Activated CD4-positive, alpha-beta T cell treated with anti-CD3 and anti-CD28 coated beads, Interleukin-2, amount 10 ng/mL, durations not matched to agents 24 days and 14 days (primary cell): Measurements from ENCODE around the gene CEP104. TPM values are rescaled to one million over a fixed set of nuclear protein-coding genes. Genes with fewer than 3 reads are reported as not detected.

Experiments used
- DNase-seq: peaks from one replicate; pipeline ENCODE4 v3.0.0; 2022
- H3K27ac Mint-ChIP-seq: one replicate; pipeline ENCODE4 v1.8.0; 2022; ENCODE audit warnings: mild to moderate bottlenecking, mixed read lengths
- H3K27me3 Mint-ChIP-seq: one replicate; pipeline ENCODE4 v1.8.0; 2022; ENCODE audit warnings: mixed read lengths
- H3K36me3 Mint-ChIP-seq: one replicate; pipeline ENCODE4 v1.8.0; 2022; ENCODE audit warnings: low read depth, mild to moderate bottlenecking, mixed read lengths
- H3K4me1 Mint-ChIP-seq: one replicate; pipeline ENCODE4 v1.8.0; 2021; ENCODE audit warnings: mixed read lengths
- H3K4me3 Mint-ChIP-seq: one replicate; pipeline ENCODE4 v1.8.0; 2022; ENCODE audit warnings: mild to moderate bottlenecking, moderate library complexity, mixed read lengths
- H3K9me3 Mint-ChIP-seq: one replicate; pipeline ENCODE4 v1.8.0; 2021; ENCODE audit warnings: mixed read lengths
- intact Hi-C: fragments of 100-400 bp; cut with micrococcal nuclease; formaldehyde crosslinking; loops from one replicate; pipeline ENCODE4 v1.15.1; 2023
- total RNA-seq: library from RNA; stranded (reverse); gene quantifications from 2 replicates; pipeline ENCODE4 v1.2.3, GENCODE V29; 2022

CEP104 gene
- total RNA-seq, 1 donor from 2014 or later, result 48.1 TPM

GRCh38 chr1:3868464-3869006 is 11.5 kb upstream of the CEP104 start:
- Mint-ChIP-seq H3K36me3 (peaks cover 28% of the 10 kb centered on the region), H3K4me1 (peaks cover under 1% of the 10 kb centered on the region)

GRCh38 chr1:3865606-3866160 is 8.7 kb upstream of the CEP104 start:
- DNase-seq, result no peak
- Mint-ChIP-seq H3K36me3 (peaks cover 21% of the 10 kb centered on the region), H3K4me1 (peaks cover 2% of the 10 kb centered on the region), H3K9me3 (no peaks in the 10 kb centered on the region), H3K4me3 (no peak overlapping the region), H3K27me3 (no peaks in the 10 kb centered on the region), H3K27ac (no peak overlapping the region)
- intact Hi-C loops, result no loop called here

More at GRCh38 chr1:3868464-3869006, 11.5 kb upstream of the CEP104 start:
- no peak overlapping the region for H3K27ac Mint-ChIP-seq
- intact Hi-C loops, result no loop called here
- no peaks in the 10 kb centered on the region for H3K27me3 Mint-ChIP-seq
- H3K4me3 Mint-ChIP-seq, result no peak overlapping the region
- no peaks in the 10 kb centered on the region for H3K9me3 Mint-ChIP-seq
- DNase-seq, result no peak

- H3K27ac Mint-ChIP-seq, result no peak overlapping the region
- H3K36me3 Mint-ChIP-seq, result peaks cover 19% of the 10 kb centered on the region
- no peak for DNase-seq
- H3K4me1 Mint-ChIP-seq, result peaks cover 2% of the 10 kb centered on the region
- H3K27me3 Mint-ChIP-seq, result no peaks in the 10 kb centered on the region
- no peaks in the 10 kb centered on the region for H3K9me3 Mint-ChIP-seq
- no peak overlapping the region for H3K4me3 Mint-ChIP-seq
- intact Hi-C loops, result no loop called here
These were observed 7.9 kb upstream of the CEP104 start for GRCh38 chr1:3864884-3865283.

- Mint-ChIP-seq H3K36me3 (peaks cover 13% of the 10 kb centered on the region), H3K4me1 (peaks cover 5% of the 10 kb centered on the region), H3K9me3 (no peaks in the 10 kb centered on the region), H3K4me3 (no peak overlapping the region), H3K27me3 (no peaks in the 10 kb centered on the region), H3K27ac (no peak overlapping the region)
- intact Hi-C loops, result no loop called here
- no peak for DNase-seq
These were observed 6.4 kb upstream of the CEP104 start for GRCh38 chr1:3863231-3863935.

GRCh38 chr1:3858231-3858981 is 1.4 kb upstream of the CEP104 start:
- H3K9me3 Mint-ChIP-seq, result no peaks in the 10 kb centered on the region
- DNase-seq, result peak; percentile 63
- H3K27me3 Mint-ChIP-seq, result no peaks in the 10 kb centered on the region
- no peaks in the 10 kb centered on the region for H3K36me3 Mint-ChIP-seq
- peaks cover 17% of the 10 kb centered on the region for H3K4me1 Mint-ChIP-seq
- H3K27ac Mint-ChIP-seq, result peak overlapping the region; percentile 66
- H3K4me3 Mint-ChIP-seq, result peak overlapping the region; percentile 96
- intact Hi-C loops, result no loop called here

- Mint-ChIP-seq H3K4me1 (peaks cover 17% of the 10 kb centered on the region), H3K27ac (no peak overlapping the region), H3K36me3 (no peaks in the 10 kb centered on the region), H3K27me3 (no peaks in the 10 kb centered on the region), H3K9me3 (no peaks in the 10 kb centered on the region), H3K4me3 (peak overlapping the region; percentile 96)
- no peak for DNase-seq
- intact Hi-C loops, result loop anchor here (1.0 to 2.0 kb wide), 4 partner anchors 33 to 85 kb away; partner anchors contain the start of genes C1orf174, LRRC47 and SMIM1
These were observed 749 bp upstream of the CEP104 start for GRCh38 chr1:3857791-3858129.

- no peak for DNase-seq
- peaks cover 4% of the 10 kb centered on the region for H3K36me3 Mint-ChIP-seq
- peaks cover 10% of the 10 kb centered on the region for H3K4me1 Mint-ChIP-seq
- no peaks in the 10 kb centered on the region for H3K9me3 Mint-ChIP-seq
- H3K27ac Mint-ChIP-seq, result no peak overlapping the region
- intact Hi-C loops, result no loop called here
- no peak overlapping the region for H3K4me3 Mint-ChIP-seq
- no peaks in the 10 kb centered on the region for H3K27me3 Mint-ChIP-seq
These were observed 4.1 kb downstream of the CEP104 start for GRCh38 chr1:3852711-3853485.

GRCh38 chr1:3852091-3852490 is 4.9 kb downstream of the CEP104 start:
- peaks cover 6% of the 10 kb centered on the region for H3K36me3 Mint-ChIP-seq
- no peak for DNase-seq
- H3K4me1 Mint-ChIP-seq, result peaks cover 10% of the 10 kb centered on the region
- H3K4me3 Mint-ChIP-seq, result no peak overlapping the region
- H3K9me3 Mint-ChIP-seq, result no peaks in the 10 kb centered on the region
- no peak overlapping the region for H3K27ac Mint-ChIP-seq
- intact Hi-C loops, result no loop called here
- H3K27me3 Mint-ChIP-seq, result no peaks in the 10 kb centered on the region

- no peak for DNase-seq
- Mint-ChIP-seq H3K9me3 (no peaks in the 10 kb centered on the region), H3K27ac (no peak overlapping the region), H3K4me1 (peaks cover 9% of the 10 kb centered on the region), H3K27me3 (no peaks in the 10 kb centered on the region), H3K4me3 (no peak overlapping the region), H3K36me3 (peaks cover 10% of the 10 kb centered on the region)
- intact Hi-C loops, result no loop called here
These were observed 5.7 kb downstream of the CEP104 start for GRCh38 chr1:3851292-3851691.

- H3K4me1 Mint-ChIP-seq, result peaks cover 5% of the 10 kb centered on the region
- DNase-seq, result no peak
- peaks cover 10% of the 10 kb centered on the region for H3K36me3 Mint-ChIP-seq
- intact Hi-C loops, result no loop called here
- no peak overlapping the region for H3K27ac Mint-ChIP-seq
- H3K27me3 Mint-ChIP-seq, result no peaks in the 10 kb centered on the region
- H3K4me3 Mint-ChIP-seq, result no peak overlapping the region
- no peaks in the 10 kb centered on the region for H3K9me3 Mint-ChIP-seq
These were observed 6.2 kb downstream of the CEP104 start for GRCh38 chr1:3850857-3851256.

- Mint-ChIP-seq H3K4me3 (no peak overlapping the region), H3K27ac (no peak overlapping the region), H3K36me3 (peaks cover 26% of the 10 kb centered on the region), H3K27me3 (no peaks in the 10 kb centered on the region), H3K9me3 (no peaks in the 10 kb centered on the region), H3K4me1 (no peaks in the 10 kb centered on the region)
- DNase-seq, result no peak
- intact Hi-C loops, result no loop called here
These were observed 9.9 kb downstream of the CEP104 start for GRCh38 chr1:3847081-3847480.

GRCh38 chr1:3846541-3846940 is 10.5 kb downstream of the CEP104 start:
- Mint-ChIP-seq H3K4me3 (no peak overlapping the region), H3K27me3 (no peaks in the 10 kb centered on the region), H3K9me3 (no peaks in the 10 kb centered on the region), H3K27ac (no peak overlapping the region), H3K36me3 (peaks cover 29% of the 10 kb centered on the region), H3K4me1 (no peaks in the 10 kb centered on the region)
- DNase-seq, result no peak
- intact Hi-C loops, result no loop called here

GRCh38 chr1:3842912-3843311 is 14.1 kb downstream of the CEP104 start:
- H3K9me3 Mint-ChIP-seq, result no peaks in the 10 kb centered on the region
- no peaks in the 10 kb centered on the region for H3K27me3 Mint-ChIP-seq
- intact Hi-C loops, result no loop called here
- H3K36me3 Mint-ChIP-seq, result peaks cover 53% of the 10 kb centered on the region
- H3K4me3 Mint-ChIP-seq, result no peak overlapping the region
- H3K4me1 Mint-ChIP-seq, result no peaks in the 10 kb centered on the region
- no peak overlapping the region for H3K27ac Mint-ChIP-seq
- DNase-seq, result no peak
